Kidney tubule cell (primary cell): ENCODE data around the gene CCDC33.

Source experiments
- DNase-seq: peaks from one replicate; pipeline ENCODE4 v3.0.0-alpha.2; 2018; ENCODE audit warnings: low spot score

The CCDC33 gene

GRCh38 chr15:74312445-74313007 is 76.4 kb downstream of the CCDC33 start:
- DNase-seq: no peak

DNA sequence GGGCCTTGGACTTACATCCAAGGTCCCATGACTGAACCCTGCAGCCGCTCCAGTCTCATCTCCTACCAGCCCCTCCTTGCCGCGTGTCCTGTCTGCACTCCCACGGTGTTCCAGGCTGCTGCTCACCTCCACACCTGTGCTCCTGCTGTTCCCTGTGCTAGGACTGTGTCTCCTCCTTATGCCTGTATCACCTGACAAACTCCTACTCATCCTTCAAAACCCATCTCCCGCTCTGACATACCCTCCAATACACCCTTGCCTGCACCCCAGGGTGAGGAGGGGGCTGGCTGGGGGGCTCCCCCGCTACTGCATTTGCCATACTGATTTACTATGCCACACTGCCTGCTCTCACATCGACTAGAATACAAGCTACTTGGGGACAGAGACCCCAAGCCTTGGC is 77.8 kb downstream of the CCDC33 start:
- no peak for DNase-seq

DNA sequence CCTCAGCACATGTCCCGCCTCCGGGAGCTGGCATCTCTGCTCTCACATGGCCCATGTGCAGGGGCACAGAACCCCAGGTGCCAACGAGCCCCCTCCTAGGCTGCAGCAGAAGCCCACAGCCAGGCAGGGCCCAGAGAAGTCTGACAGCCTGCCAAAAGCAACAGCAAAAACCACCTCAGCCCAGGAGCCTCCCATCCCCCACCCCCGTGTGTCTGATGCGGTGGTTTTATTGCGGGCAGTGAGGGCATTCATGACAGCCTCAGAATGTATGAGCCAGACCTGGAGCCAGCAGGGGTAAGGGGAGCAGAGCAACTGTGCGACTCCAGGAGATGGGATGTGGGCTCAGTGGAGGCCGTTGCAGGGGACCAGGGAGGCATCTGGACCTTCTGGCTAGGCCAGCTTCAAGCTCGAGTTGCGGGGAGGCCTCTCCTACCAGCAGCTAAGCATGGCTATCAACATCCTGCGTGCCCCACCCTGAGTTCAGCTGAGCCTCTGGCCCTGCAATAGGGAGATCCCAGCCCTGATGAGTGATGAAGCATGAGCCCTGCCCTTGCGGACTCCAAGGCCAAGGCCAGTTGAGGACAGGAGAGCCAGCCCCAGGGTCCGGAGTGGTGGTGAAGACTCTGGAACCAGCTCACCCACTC is 78.8 kb downstream of the CCDC33 start:
- no peak for DNase-seq

DNA sequence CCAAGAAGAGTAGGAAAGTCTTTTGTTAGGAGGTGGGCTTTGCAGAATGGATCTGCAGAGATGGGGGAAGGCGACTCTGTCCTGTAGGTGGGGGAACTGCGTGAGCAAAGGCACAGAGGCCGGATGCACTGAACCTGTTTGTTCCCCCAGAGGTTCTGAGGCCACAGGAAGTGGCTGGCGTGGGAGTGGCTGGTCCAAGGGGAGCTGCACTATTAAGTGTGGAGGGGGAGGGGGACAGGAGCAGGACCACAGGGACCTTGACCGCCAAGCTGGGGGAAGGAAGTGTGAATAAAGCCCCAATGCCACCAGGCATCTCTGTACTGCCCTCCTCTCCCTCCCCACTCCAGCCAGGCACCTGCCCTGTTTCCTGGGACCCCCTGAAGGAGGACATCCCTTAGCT is 79.5 kb downstream of the CCDC33 start:
- no peak for DNase-seq

DNA sequence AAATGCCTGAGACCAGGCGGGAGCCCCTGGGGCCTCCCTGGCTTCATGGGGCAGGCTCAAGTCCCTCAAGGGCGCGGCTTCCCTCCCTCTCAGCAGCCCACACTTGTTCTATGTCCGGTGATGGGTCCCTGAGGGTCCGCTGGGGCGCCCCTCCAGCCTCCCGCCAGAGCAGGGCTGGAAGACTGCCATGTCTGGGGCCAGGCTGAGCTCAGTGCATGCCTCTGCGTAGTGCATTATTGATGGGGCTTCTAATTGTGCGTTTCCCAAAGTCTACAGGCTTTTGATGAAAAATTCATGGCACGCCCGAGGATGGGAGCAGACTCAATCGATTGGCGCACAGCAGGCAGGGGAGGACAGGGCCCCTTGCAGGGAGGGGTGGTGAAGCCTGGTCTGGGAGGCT is 80.0 kb downstream of the CCDC33 start:
- DNase-seq: no peak

GRCh38 chr15:74317820-74318375 is 81.8 kb downstream of the CCDC33 start:
- DNase-seq: peak; percentile 71

GRCh38 chr15:74318376-74319137 is 82.4 kb downstream of the CCDC33 start:
- DNase-seq: no peak

- no peak for DNase-seq
Observed at GRCh38 chr15:74319138-74319460, 83.0 kb downstream of the CCDC33 start.

GRCh38 chr15:74319596-74320351 is 83.6 kb downstream of the CCDC33 start:
- DNase-seq: no peak

DNA sequence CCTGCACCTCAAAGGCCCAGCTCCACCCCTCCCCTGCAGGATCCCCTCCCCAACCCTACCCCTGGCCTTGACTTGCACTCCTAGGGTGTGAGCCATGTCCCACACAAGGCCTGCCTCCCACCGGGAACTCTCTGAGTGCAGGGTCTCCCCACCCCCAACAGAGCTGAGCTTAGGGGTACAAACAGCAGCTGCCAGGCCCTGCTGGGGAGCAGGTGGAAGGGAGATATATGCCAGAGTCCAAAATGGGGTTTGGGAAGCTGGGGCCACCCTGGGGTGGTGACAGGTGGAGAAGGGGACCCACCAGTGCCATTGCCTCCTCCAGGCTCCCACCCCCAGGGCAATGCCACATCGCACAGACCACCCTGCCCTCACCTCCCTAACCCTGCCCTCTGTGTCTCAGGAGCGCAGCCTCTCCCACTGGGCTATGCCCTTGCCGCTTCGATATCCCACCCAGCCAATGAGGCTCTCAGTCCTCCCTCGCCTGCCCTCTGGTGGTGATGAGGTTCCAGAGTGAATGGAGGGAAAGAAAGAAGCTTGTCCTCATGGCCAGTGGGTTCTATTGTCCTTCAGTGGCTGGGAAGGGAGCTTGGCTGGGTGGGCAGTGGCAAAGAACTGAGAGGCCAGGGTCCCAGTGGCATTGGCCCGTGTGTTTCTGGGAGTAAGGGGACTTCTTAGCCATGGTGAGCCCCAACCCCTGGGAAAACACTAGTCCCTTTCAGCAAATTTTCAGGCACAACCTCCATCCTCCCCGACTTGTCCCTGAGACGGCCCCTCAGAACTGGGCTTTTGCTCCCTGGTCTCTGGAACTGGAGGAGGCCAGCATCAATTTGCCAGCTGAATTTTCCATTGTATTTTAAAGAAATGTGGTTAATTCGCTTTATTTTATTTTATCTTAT is 84.5 kb downstream of the CCDC33 start:
- DNase-seq: peak; percentile 29

DNA sequence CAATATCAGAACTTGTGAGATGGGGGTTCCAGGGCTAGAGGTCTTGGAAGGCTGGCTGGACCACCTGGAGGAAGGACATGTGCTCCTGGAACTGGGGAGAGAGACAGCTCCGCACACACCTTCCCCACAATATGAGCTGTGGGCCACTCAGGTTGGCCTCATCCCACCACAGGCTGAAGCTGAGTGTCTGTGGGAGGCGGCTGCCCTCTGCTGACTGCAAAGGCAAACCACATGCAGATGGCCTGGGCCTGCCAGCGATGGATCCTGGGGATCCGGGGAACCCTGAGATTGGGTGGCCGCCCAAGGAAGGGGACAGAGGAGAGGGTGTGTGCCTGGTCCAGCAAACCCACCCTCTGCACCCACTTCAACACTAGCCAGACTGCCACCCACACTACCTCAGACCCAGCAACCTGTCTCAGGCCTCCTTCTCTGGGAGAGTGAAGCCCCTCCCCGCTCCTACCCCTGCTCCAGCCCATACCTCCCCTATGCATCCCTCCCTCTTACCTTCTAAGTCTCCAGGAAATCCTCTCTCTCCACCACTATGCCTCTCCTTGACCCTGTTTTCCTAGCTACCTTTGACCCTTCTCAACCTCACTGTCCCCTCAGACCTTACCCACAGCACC is 86.5 kb downstream of the CCDC33 start:
- peak; percentile 66 for DNase-seq

DNA sequence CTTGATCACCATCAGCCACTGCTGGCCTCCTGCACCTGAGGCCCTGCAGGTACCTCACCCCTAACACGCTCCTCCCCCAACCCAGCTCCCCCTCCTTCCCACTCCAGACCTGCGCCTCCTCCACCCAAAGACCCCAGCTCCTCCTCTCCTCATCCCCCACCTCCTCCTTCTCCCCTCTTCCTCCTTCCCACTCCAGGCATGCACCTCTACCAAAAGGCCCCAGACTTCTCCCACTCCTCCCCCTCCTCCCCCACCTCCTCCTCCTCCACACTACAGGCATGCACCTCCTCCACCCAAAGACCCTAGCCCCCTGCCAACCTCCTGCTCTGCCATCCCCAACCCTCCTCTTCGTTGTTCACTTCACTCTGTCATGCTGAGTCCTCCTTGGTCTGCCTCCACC is 88.6 kb downstream of the CCDC33 start:
- DNase-seq: no peak

GRCh38 chr15:74326746-74327145 is 90.6 kb downstream of the CCDC33 start:
- DNase-seq: no peak

DNA sequence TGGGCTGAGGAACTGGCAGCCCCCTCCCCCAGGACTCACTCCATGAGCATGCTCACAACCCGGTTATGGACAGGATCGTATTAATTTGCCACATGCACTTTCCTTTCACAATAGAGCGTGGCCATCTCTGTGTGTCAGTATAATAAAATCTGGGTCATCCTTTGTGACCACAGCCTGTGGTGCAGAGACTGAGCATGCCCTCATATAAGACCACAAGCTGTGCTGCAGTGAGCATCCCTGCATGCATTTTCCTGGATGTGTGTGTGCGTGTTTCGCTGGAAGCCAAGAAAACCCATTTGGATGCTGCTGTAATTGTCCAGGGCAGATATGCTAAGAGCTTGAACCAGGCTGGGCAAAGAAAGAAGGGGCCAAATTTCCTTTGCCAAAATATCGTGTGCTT is 91.6 kb downstream of the CCDC33 start:
- no peak for DNase-seq

DNA sequence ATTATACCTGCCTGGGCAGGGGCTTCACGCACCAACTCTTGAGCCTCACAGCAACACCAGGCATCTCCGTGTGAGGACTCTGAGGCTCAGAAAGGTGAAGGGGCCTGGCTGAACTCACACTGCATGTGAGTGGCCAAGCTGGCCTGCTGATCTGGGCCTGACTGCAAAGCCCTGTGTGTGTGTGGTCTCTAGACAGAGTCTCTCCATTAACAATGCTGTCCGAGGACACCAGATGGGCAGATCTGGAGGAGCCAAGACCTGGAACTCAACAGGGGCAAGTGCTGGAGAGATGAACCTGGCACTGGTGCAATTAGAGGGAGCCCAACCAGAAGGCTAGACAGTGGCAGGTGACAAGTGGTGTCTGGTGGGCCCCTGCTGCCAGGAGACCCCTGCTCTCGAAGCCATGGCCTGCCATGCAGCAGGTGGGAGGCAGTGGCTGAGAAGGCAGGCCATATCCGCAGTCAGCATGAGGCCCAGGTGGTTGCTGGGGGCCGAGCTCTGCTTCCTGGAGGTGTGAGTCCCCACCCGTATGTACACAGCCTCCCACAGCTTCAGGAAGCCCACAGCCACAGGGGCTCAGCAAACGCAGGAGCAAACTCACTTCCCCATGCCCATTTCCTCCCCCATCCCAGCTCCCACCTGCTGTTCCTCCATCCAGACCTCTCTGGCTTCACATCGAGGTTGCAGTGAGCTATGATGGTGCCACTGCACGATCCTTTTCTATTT is 92.4 kb downstream of the CCDC33 start:
- DNase-seq: no peak

DNA sequence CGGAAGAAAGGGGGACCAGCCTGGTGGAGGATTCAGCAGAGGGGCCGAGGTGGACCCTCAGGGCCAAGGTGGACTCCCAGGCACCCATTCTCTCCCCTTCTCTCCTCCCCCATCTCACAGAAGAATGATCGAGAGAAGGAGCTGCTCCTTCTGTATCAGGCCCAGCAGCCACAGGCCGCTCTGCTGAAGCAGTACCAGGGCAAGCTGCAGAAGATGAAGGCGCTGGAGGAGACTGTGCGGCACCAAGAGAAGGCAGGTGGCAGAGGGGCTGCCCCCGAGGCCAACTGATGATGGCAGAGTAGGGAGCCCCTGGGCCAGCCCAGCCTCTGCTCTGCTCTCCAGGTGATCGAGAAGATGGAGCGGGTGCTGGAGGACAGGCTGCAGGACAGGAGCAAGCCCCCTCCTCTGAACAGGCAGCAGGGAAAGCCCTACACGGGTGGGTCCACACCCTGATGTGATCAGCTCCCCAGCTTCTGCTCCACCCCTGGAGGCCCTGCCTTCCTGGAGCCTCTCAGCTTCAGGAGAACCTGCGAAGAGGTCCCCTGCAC is 94.8 kb downstream of the CCDC33 start:
- DNase-seq: no peak

DNA sequence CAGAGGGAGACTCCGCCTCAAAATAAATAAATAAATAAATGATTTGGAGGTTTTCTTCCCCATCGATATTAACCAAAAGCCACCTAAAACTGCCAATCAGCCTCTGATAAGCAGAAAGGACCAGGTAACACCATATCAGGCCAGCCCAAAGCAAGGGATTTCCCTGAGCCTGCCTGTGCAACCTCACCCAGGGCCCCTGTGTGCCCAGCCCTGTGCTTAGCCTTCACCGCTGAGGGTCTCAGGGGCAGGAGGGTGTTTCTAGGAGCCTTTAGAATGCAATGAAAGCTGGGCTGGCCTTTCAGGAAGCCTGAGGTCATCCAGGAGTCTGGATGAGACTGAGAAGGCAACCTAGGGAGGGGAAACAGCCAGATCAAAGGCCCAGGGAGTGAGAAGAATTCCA is 95.9 kb downstream of the CCDC33 start:
- no peak for DNase-seq

DNA sequence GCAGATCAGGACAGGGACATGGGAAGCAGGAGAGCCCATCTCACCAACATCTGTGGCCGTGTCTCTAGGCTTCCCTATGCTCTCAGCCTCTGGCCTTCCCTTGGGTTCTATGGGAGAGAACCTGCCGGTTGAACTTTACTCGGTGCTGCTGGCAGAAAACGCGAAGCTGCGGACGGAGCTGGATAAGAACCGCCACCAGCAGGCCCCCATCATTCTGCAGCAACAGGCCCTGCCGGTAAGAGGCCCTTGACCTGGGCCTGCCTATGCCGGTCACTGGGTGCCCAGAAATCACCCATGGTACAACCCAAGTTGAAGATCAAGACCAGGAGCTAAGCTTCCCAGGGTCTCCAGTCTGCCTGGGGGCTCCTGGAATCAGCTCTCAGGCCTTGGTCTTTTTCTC is 96.5 kb downstream of the CCDC33 start:
- no peak for DNase-seq

- DNase-seq: no peak
Observed at GRCh38 chr15:74333093-74333492, 97.0 kb downstream of the CCDC33 start.

- no peak for DNase-seq
Observed at GRCh38 chr15:74333662-74334061, 97.5 kb downstream of the CCDC33 start.
